Eye (tissue), 1 donor: ENCODE measurements around the gene RBM26.

Source experiments
- DNase-seq: peaks from one replicate; pipeline ENCODE4 v3.0.0-alpha.2; 2015

Gene RBM26

DNA sequence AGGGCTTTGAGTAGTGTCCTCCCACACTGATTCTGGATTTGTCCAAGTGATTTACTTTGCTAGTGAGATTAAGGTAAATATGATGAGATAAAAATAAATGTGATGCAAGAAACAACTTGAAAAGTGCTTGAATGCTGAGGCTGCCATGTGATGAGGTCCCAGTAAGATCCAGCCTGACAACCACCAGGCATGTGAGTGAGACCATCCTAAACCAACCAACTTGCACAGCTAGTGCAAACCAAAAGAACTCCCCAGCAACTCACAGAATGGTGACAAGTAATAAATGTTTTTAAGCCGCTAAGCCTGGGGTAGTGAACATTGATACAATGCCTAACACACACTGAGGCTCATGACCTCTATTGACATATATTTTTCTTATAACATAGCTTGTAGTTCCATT, 13.3 kb upstream of the RBM26 start:
- no peak for DNase-seq

DNA sequence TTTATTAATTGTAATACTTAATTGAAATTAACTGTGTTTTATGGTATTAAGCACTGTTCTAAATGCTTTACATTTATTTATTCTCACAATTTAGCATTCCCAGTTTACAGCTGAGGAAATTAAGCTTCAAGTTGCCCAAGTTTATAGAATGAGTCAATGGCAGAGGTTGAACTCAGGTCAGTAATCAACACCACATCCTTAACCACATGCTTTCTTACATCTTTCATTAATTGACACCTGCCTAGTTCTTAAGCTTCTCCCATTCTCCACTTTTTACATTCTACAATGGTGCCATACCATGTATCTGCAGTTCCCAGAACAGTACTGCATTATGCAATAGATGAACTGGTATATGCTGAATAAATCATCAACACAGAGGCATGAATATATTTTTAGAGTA, 11.7 kb upstream of the RBM26 start:
- no peak for DNase-seq

DNA sequence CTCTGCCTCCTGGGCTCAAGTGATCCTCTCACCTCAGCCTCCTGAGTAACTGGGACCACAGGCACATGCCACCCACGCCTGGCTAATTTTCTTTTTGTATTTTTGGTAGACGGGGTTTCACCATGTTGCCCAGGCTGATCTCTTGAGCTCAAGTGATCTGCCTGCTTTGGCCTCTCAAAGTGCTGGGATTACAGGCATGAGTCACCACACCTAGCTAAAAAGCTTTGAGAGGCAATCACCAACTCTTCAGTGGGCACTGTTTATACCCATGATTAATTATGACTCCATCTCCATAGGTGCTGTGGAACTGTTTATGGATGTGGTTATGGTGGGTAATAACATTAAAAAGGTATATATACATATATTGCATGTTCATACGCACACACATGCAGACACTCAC, 7.5 kb upstream of the RBM26 start:
- DNase-seq = no peak

DNA sequence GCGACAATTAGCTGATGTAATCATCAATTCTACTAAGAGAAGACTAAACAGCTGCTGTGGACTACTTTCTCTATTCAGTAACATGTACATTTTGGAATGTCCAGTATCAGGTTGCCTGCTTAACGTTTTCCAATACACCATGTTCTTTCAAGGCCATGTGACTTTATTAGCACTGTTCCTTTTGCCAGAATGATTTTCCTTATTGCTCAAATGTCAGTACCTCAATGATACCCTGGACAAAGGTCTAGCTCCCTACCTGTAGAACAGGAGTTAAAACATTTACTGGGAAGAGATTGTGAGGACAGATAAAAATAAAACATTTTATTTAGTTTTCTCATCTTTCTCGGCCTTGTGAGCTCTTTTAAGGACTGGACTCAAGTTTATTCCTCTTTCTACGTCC, 3.8 kb upstream of the RBM26 start:
- no peak for DNase-seq

DNA sequence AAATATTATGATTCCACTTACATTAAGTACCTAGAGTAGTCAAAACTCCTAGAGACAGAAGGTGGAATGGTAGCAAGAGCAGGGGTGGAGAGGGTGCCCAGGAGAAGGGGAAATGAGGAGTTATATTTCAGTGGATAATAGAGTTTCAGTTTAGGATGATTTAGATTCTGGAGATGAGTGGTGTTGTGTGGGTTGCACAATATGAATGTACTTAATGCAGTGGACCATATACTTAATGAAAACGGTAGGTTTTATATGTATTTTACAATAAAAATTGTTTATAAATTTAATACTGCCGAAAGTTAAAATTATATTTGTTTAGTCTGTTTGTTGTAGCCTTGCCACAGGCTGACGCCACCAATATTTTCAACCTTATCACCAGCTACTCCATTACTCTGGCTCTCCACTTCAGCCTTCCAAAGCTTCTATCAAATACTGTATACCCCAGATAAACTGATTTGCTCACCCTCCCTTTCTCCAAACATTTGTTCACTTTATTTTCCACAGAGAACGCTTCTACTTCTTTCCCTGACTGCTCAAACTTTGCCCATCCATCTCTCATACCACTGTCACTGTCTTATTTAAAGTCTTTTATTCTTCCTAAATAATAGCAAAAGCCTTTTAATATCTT, 1.4 kb upstream of the RBM26 start:
- no peak for DNase-seq

DNA sequence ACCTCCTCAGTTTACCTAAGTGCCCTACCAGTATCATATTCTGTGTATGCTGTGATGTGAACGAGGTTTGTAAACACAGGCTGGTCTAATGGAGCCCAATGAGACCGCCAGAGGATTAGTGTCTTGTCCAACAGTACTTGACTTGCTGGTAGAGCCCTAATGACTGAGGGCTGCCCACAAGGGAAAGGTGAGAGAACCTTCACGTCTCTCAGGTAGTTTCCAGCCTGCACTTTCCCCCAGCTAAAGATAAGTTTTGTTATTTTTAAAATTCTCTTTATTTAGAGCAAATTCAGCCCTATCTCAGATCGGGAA, 498 bp upstream of the RBM26 start:
- no peak for DNase-seq

DNA sequence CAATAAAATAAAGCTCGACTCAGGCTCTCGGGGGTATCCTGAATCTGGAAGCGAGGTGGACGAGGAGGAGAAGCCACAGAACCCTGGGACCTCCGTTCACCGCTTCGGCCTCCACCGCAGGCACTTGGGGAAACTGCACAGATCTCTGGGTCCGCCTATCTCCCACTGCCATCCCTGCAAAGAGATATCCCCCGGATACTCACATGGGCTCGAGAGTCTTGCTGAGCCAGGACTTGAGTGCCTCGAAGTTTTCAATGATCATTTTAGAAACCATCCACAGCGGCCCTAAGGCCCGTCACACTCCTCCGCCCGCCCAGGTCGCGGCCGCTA, 589 bp downstream of the RBM26 start:
- peak; percentile 77 for DNase-seq

DNA sequence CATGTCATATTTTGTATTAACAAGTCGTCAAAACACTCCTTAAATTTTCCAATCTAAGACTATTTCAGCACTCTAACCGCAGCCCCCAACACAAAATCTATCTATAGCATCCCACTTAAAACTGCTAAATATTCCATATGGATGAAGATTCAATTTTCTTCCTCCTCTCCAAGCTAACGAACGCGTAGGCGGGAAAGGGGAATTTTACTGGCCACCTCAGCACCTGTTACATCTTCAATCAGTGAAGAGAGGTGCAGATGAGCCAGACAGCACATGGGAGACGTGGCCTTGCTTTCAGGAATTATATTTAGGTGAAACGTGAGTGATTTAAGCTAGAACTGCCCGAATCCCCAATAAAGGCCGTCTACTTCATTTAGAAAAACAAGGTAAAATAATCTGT, 1.1 kb downstream of the RBM26 start:
- DNase-seq = no peak

DNA sequence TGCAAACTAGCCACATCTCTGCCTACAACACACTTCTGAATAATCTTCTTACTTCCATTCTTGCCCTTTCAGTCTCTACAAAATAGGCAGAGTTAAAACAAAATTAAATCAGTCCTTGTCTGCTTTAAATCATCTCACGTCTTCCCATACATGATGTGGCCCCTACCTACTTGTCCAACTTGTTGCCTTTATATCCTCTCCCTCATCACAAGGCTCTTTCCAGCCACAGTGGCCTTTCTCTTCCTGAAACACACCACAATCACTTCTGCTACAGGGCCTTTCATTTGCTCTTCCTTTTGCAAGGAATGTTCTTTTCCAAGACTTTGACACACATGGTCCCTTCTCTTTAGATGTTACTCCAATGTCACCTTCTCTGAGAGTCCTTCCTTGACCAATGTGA, 1.7 kb downstream of the RBM26 start:
- DNase-seq = no peak

DNA sequence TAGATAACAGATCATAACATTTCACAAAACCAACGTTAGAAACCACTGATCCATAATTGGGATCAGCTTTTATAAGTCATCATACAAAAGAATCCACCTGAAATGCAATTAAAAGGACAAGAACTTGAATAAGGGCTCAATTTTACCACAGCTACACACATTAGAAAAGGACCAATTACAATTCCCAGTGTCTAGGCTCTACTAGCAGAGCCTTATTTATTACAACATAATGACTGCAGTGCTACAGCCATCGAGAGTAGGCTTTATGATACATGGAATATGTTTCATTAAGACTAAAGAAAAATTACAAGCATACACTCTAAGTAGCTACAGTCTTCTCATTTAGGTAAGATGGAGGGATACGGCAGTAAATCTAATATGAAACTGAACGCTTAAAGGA, 2.9 kb downstream of the RBM26 start:
- DNase-seq = no peak

DNA sequence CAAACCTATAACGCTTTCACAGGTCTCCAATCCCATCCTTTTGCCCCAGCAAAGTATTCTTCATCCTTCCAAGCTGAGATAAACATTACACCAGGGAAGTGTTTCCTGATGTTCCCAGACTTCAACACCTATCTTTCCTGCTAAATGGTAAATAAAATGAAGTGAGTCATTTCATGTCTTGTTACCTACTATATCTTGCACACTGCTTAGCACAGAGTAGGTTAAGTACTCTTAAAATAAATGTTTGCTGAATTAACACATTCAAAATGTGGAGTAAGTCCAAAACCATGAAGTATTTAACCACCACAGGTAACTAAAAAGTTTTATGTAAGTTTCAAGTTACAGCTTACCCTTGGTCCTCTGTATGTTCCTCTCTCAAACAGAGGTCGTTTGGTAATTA, 3.4 kb downstream of the RBM26 start:
- DNase-seq = no peak

DNA sequence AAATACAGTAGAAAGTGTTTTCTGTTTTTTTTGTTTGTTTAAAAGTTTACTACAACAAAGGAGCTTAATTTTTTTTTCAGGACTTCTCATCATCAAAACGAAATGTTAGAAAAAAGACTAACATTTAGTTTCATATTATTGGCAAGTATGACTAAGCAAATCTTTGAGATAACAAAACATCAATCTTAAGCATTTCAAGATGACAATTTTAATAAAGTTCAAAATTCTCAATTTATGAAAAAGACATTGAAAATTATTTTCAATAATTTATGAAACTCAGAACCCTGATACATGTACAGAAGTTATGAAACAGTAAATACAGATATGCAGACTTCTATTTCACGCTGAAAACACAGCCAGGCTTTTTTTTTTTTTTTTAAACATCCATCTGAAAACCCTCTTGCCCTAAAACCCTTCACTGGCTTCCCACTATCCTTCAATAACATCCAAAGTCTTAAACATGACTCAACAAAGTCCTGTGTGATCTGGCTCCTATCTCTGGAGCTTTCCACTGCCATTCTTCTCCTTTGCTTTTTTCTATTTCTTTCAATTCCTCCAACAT, 3.9 kb downstream of the RBM26 start:
- DNase-seq = no peak

DNA sequence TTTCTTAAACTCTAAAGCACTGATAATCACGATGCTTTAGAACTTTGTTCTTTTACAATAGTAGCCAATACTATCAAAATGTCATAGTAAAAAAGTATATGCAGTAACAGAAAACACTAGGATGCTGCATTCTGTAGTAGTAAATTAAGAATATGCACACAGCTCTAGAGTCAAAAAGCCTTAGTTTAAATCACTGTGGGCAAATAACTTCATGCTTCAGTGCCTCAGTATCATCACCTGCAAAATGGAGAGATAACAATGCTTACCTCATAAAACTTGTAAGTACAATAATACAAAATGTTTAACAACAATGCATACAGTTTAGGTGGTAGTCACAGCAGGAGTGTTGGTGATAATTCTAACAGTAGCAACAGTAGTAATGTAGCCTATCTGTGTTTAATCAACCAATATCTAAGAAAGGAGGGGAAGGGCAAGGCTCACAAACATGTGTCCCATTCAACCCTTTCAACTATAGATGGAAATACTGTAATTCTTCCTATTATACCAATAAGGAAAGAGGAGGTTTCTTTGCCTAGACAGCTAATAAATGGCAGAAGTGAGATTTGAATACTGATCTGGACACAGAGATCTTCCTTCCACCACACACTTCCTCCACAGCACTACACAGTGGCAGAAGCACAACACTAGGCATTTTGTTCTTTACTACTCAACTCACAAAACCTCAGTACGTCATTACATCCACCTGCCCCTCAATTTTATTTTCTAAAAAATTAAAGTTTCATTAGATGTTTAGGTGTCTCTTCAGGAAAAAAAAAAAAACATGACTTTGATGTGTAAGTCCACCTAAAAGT, 4.6 kb downstream of the RBM26 start:
- DNase-seq = no peak

DNA sequence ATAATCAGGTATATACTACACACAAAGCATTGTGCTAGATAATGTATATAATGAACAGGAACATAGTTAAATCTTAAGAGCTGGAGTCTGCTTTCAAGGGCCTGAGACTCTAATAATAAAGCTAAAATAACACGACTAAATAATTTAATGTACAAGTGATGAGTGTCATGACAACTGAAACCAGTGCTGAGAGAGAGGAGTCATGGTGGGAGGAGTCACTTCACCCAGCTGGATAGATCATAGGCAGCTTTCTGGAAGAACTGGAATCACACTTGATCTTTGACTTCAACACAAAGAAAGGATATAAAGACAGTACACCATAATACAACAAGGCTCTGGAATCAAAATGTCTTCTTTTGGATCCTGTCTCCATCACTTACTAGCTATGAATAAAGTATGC, 7.1 kb downstream of the RBM26 start:
- DNase-seq = no peak

DNA sequence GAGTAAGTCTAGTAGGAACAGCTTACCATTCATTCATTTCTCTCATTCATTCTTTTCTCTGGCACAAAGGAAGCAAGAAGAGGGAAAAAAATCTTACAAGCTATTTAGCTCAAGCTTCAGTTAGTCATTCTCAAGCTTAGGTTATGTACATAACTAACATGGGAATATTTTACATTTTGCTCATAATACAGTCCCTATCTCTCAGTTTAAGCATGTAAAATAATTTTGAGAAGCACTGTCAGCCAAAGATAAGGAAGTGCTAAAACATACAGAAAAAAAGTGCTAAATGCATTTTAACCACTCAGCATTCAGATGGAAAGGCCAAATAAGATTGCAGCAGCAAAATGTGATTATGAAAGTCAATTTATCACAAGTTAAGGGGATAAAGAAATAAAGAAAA, 7.9 kb downstream of the RBM26 start:
- no peak for DNase-seq

DNA sequence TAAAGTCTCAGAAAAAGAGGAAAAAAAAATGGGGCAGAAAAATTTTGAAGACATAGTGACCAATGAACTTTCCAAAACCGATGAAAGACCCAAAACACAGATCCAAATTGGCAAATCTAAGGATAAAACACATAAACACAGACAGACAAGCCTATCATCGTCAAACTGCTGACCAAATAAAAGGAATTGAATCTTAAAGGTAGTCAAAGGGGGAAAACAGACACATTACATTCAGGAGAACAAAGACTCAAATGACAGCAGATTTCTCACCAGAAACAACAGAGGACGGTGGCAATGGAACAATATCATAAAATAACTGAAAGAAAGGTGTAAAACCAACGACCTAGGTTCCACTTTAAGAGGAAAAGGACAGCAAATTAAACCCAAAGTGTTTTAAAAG, 10.2 kb downstream of the RBM26 start:
- DNase-seq = no peak

DNA sequence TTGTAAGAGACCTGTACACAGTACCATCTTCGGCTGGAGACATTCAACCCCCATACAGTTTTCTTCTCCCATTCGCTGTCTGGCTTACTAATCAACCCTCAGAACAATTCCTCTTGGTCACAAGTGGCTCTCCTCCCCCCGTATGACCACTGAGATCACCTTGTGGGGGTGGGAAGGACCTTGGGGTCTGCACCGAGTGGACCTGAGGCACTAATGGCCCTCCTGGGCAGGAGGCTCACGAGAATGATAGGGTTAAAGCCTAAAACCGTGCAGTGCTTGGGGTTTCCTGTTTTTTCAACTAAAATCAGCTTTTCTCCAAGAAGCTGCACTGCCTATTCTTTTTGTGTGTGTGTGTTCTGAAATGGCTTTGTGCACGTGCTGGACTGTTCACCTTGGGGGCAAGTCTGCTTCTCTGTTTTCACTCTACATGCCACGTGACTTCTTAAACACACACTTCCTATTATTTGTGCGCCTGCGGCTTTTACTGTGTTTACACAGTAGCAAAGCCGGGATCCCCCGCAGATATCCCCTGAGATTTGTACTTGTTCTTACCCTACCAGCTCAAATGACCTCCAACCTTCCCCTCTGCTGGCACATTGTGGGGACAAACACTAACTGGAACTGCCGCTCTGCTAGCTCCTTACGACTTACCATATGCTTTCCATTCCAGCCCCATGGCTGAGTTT, 12.3 kb downstream of the RBM26 start:
- DNase-seq = no peak

DNA sequence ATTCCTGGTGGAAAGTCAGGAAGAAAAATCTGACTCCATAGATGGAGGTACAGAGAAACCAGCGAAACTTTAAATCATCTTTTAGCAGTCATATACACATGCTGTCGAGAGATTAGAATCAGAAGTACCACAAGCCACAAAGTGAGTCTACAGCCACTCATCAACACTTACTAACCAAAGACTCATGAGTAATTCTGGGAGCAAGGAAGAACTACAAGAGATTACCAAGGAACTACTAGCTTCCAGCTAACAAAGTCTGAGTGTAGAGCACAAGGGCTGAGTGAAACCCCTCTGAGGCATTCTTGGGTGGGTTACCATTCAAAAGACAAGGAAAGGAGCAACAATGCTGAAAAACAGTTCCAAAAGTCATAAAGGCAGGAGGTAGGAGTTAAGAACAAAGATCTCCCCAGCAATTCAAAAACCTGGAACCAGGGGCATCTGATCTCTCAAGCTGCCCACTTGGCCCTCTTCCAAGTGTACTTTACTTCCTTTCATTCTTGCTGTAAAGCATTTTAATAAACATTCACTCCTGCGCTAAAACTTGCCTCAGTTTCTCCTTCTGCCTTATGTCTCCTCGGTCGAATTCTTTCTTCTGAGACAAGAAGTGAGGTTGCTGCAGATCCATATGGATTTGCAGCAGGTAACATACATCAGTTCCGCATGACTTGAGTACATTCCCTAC, 13.0 kb downstream of the RBM26 start:
- DNase-seq = no peak

DNA sequence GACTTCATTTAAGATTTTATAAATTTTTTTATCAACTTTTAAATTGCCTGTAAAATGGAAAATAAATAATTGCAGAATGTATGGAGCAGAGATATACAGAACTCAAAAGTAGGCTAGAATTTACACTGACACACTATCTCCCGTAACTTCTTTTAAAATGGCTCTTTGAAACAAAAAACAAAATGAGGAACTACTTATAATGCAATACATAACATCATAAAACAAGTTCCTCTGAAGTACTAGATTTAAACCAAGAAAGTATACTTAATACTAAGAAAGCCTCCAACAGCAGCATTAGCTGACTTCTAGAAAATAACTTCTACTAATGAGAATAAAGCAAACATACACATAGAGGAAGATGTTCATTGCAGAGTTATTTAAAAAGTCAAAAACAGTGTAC, 17.0 kb downstream of the RBM26 start:
- no peak for DNase-seq

DNA sequence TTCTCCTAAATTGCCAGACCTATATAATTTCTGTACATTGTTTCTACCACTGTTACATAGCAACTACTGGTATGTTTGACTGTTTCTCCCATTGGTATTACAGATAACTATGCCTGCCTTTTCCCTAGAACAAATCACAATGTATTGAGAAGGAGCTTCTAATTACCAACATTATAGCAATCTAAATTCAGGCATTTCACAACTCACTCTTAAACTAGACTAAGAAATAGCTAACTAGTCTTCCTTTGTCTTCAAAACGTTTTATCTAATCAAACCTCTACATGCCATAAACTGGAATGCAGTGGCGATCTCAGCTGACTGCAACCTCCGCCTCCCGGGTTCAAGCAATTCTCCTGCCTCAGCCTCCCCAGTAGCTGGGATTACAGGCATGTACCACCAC, 18.2 kb downstream of the RBM26 start:
- DNase-seq = no peak

DNA sequence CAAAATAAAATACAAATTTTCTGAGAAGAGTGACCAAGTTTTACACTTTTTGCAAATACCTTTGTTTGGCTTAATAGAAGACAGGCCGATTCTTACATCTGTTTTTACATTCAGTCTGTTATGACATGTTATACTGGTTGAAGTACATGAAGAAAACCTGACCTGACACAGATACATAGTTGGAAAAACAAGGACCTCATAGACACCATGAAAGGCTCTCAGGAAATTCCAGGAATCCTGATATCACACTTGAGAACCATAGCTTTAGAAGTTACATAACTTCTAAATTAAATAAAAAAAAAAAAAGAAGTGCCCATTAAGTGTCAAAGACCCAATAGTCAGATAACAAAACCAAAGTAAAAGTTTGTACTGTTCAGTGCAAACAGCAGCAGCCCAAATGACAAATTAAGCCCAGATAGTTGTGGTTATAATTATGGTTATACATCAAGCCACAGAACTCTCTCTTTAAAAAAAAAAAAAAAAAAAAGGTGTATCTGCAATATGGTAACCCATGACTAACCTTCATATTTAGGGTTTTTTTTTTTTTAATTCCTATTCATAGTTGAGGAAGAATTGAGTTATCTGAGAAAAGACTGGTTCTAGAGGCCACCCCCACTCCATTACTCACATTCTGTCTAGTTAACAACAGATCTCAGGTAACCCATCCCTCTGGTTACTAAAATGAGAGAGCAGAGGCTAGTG, 19.8 kb downstream of the RBM26 start:
- DNase-seq = no peak

DNA sequence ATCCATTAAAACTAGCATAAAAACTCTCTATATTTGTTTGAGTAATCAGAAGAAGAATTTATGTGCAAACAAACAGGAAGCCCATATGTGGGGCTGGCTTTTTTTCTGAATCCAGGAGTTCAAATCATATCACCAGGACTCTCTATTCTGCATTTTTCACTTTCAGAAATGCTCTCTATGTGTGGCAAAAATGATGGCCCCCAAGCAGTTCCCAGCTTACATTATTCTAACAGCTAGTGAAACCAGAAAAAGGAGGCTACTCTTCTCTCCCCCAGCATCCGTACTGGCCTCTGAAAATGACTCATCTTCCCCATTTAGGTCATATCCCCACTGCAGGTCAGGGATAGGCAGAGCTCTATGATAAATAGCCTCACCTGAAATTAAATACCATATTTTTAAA, 20.4 kb downstream of the RBM26 start:
- DNase-seq = no peak

DNA sequence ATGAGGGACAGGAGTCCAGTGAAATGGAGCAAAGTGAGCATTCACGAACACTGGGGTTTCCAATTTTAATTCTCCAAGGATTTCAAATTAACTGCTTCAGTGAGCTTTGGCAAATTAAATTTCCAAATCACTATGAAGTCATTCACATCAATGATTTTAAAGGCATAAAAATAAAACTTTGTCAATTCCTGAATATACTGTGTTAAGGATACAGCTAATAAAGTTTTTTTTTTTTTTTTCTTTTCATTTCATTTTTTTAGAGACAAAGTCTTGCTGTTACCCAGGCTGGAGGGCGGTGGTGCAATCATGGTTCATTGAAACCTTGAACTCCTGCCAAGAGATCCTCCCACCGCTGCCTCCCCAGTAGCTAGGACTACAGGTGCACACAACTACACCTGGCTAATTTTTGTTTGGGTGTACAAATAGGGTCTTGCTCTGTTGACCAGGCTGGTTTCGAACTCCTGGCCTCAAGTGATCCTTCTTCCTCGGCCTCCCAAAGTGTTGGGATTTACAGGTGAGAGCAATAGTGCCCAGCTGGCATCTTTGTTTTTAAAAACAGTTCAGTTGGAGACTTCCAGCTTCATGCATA, 21.9 kb downstream of the RBM26 start:
- DNase-seq = no peak
